HepG2 (cell line): Measurements from ENCODE around the gene SGPP2. TPM values are rescaled to one million over a fixed set of nuclear protein-coding genes. Genes with fewer than 3 reads are reported as not detected.

Source experiments
- ATAC-seq: fragments of 200-7000 bp; cut with Tn5 transposase; 3 replicates; pipeline ENCODE4 v1.9.1; 2020; ENCODE audit warnings: mild to moderate bottlenecking, moderate library complexity
- BruUV-seq: library from RNA; stranded (reverse); fragments of 400-500 nt; replicated peaks from 2 replicates; lab custom pipeline; 2021; lab: Mats Ljungman, UMichigan
- CTCF ChIA-PET: fragments of 300-600 bp; formaldehyde crosslinking; extraction: SDS; loops from one replicate; lab custom pipeline; 2021; ENCODE audit warnings: low total read pairs, inconsistent platforms, low intra/inter-chr PET ratio; lab: Yijun Ruan, JAX
- POLR2A ChIA-PET: fragments of 350-600 bp; sonication (Branson Sonifier 250); formaldehyde crosslinking; loops from one replicate; lab custom pipeline; 2020; ENCODE audit warnings: antibody characterized with exemption, inconsistent platforms; lab: Yijun Ruan, JAX
- DNase-seq: peaks from one replicate; pipeline ENCODE4 v3.0.0-alpha.2; 2015; ENCODE audit warnings: low spot score
- FAIRE-seq: peaks from 3 replicates; lab custom pipeline; 2011; peaks lifted over from hg19 to GRCh38; lab: Jason Lieb, UNC
- H2AFZ ChIP-seq: one replicate; pipeline ENCODE4 v1.6.1; 2011; ENCODE audit warnings: low read length, inconsistent platforms
- H3K27ac ChIP-seq: fragments of 300-600 bp; 3 replicates; pipeline ENCODE4 v1.8.0; 2011; ENCODE audit warnings: mixed run types, mild to moderate bottlenecking, mixed read lengths, low read length, inconsistent platforms; ENCODE audit not compliant: insufficient read depth; ENCODE audit errors: extremely low read length
- H3K27me3 ChIP-seq, 2 experiments: fragments of 200-600 bp in 1 of 2; 2 replicates in 1 of 2; 3 replicates in 1 of 2; pipeline versions ENCODE4 v1.6.0 to v1.8.0; 2011; ENCODE audit warnings: low read length in 2 of 2, mild to moderate bottlenecking in 2 of 2, moderate library complexity in 2 of 2, inconsistent platforms in 1 of 2; ENCODE audit not compliant: insufficient read depth in 2 of 2, control insufficient read depth in 1 of 2
- H3K36me3 ChIP-seq, 2 experiments: fragments of 200-600 bp in 1 of 2; replicated peaks in 1 of 2; 2 replicates in 1 of 2; 3 replicates in 1 of 2; pipeline versions ENCODE4 v1.5.1 to v1.8.0; 2011; ENCODE audit warnings: low read length in 2 of 2, inconsistent platforms in 1 of 2; ENCODE audit not compliant: insufficient read depth in 2 of 2, control insufficient read depth in 1 of 2
- H3K4me1 ChIP-seq: 2 replicates; pipeline ENCODE4 v1.5.1; 2012; ENCODE audit warnings: low read length, inconsistent platforms; ENCODE audit not compliant: insufficient read depth
- H3K4me2 ChIP-seq: 2 replicates; pipeline ENCODE4 v1.6.0; 2011; ENCODE audit warnings: low read depth, low read length, inconsistent platforms
- H3K4me3 ChIP-seq, 3 experiments: fragments of 200-600 bp in 1 of 3; sonication (generic), shearing (Covaris generic) in 1 of 3; replicated peaks in 1 of 3; 2 replicates each; pipeline ENCODE4 v1.5.1; 2011 to 2016; ENCODE audit warnings: low read length in 3 of 3, inconsistent platforms in 2 of 3, low read depth in 2 of 3, mild to moderate bottlenecking in 2 of 3, control low read depth in 1 of 3, mixed read lengths in 1 of 3; ENCODE audit not compliant: insufficient read depth in 1 of 3
- H3K79me2 ChIP-seq: one replicate; pipeline ENCODE4 v1.6.1; 2011; ENCODE audit warnings: low read length, inconsistent platforms; ENCODE audit not compliant: insufficient read depth
- H3K9ac ChIP-seq: 2 replicates; pipeline ENCODE4 v1.6.0; 2011; ENCODE audit warnings: mild to moderate bottlenecking, low read depth, low read length, inconsistent platforms; ENCODE audit not compliant: insufficient read depth
- H3K9me3 ChIP-seq: 2 replicates; pipeline ENCODE4 v1.5.1; 2012; ENCODE audit warnings: mild to moderate bottlenecking, low read length
- H4K20me1 ChIP-seq: 2 replicates; pipeline ENCODE4 v1.6.0; 2011; ENCODE audit warnings: inconsistent platforms, mild to moderate bottlenecking, low read length, moderate library complexity; ENCODE audit not compliant: insufficient read depth
- EHMT2 ChIP-seq: fragments of 200-600 bp; sonication (generic); IDR thresholded peaks from 2 replicates; pipeline ENCODE4 v1.7.0; 2017; ENCODE audit warnings: antibody characterized with exemption, low read depth, low read length, borderline replicate concordance
- HMG20B ChIP-seq: conservative IDR thresholded peaks from 2 replicates; pipeline ENCODE4 v1.6.1; 2016; ENCODE audit warnings: missing genetic modification reagents, missing compliant biosample characterization
- HNF4A ChIP-seq: sonication (generic); formaldehyde crosslinking; IDR thresholded peaks from 2 replicates; pipeline ENCODE4 v1.4.0; 2020; ENCODE audit warnings: missing genetic modification reagents
- NFYB ChIP-seq: sonication (generic); formaldehyde crosslinking; IDR thresholded peaks from 2 replicates; pipeline ENCODE4 v1.4.0; 2020; ENCODE audit warnings: missing genetic modification reagents
- SMARCC2 ChIP-seq: fragments of 450-650 bp; IDR thresholded peaks from 2 replicates; pipeline ENCODE4 v1.6.1; 2017; ENCODE audit warnings: antibody characterized with exemption, mild to moderate bottlenecking
- SMARCE1 ChIP-seq: fragments of 450-650 bp; IDR thresholded peaks from 2 replicates; pipeline ENCODE4 v1.6.1; 2017; ENCODE audit warnings: borderline replicate concordance
- TOE1 ChIP-seq: sonication (generic); formaldehyde crosslinking; IDR thresholded peaks from 2 replicates; pipeline ENCODE4 v1.4.0; 2020; ENCODE audit warnings: mild to moderate bottlenecking, missing genetic modification reagents
- ZBTB33 ChIP-seq: sonication (generic); formaldehyde crosslinking; IDR thresholded peaks from 2 replicates; pipeline ENCODE4 v1.4.0; 2020; ENCODE audit warnings: missing genetic modification reagents
- ZBTB44 ChIP-seq: sonication (generic); formaldehyde crosslinking; IDR thresholded peaks from 2 replicates; pipeline ENCODE4 v1.4.0; 2020; ENCODE audit warnings: missing genetic modification reagents
- ZBTB49 ChIP-seq: sonication (generic); formaldehyde crosslinking; IDR thresholded peaks from 2 replicates; pipeline ENCODE4 v1.4.0; 2020; ENCODE audit warnings: missing genetic modification reagents, borderline replicate concordance
- ZNF282 ChIP-seq: fragments of 450-650 bp; IDR thresholded peaks from 2 replicates; pipeline ENCODE4 v1.6.1; 2018; ENCODE audit not compliant: partially characterized antibody
- ZNF446 ChIP-seq: sonication (generic); formaldehyde crosslinking; IDR thresholded peaks from 2 replicates; pipeline ENCODE4 v1.5.0; 2020; ENCODE audit warnings: mild to moderate bottlenecking, missing genetic modification reagents
- WGBS: methylation state at CpG from one replicate; pipeline ENCODE4 v1.1.6; 2017; ENCODE audit warnings: low lambda C conversion rate; 5-methylcytosine and 5-hydroxymethylcytosine counted together
- in situ Hi-C: cut with HindIII; loops from 2 replicates; pipeline ENCODE4 v1.10.0; 2017; ENCODE audit warnings: low pct_unique_long_range_greater_than_20kb; ENCODE audit not compliant: extremely low pct_ligation_motif_present
- intact Hi-C: fragments of 100-400 bp; cut with micrococcal nuclease; formaldehyde crosslinking; loops from one replicate; pipeline ENCODE4 v1.10.0; 2022; ENCODE audit not compliant: unreplicated experiment
- polyA plus RNA-seq, 8 experiments: library from polyadenylated mRNA; depleted of rRNA in 3 of 8; stranded (reverse) in 7 of 8; unstranded in 1 of 8; fragments of >200 nt; fragmentation: Illumina TruSeq in 4 of 8; extraction: Trizol in 4 of 8; gene quantifications; 2 replicates each; pipeline versions ENCODE4 v1.2.1 to v1.2.3, GENCODE V29; 2011 to 2016; ENCODE audit warnings: low read depth in 4 of 8, missing spikeins in 1 of 8, mixed read lengths in 1 of 8; ENCODE audit not compliant: insufficient read depth in 1 of 8
- total RNA-seq, 5 experiments: library from RNA; depleted of rRNA; stranded (reverse); fragments of >200 nt; fragmentation: Illumina TruSeq; extraction: Trizol; gene quantifications; 2 replicates each; pipeline ENCODE4 v1.2.3, GENCODE V29; 2016; ENCODE audit warnings: low read depth in 1 of 5
- TF ChIP-seq, protein P1 (sequence below): sonication (generic); formaldehyde crosslinking; IDR thresholded peaks from 2 replicates; pipeline ENCODE4 v1.8.0; 2022; ENCODE audit warnings: mild to moderate bottlenecking, missing genetic modification reagents; ENCODE audit not compliant: insufficient replicate concordance
- TF ChIP-seq, protein P2 (sequence below): sonication (generic); formaldehyde crosslinking; IDR thresholded peaks from 2 replicates; pipeline ENCODE4 v1.4.0; 2020; ENCODE audit warnings: missing genetic modification reagents, mild to moderate bottlenecking, borderline replicate concordance

Gene SGPP2
- total and polyA plus RNA-seq, 2 of the 13 experiments (the other 11 are each of a cell fraction or from before 2014, with no cell fraction given), result not detected

DNA sequence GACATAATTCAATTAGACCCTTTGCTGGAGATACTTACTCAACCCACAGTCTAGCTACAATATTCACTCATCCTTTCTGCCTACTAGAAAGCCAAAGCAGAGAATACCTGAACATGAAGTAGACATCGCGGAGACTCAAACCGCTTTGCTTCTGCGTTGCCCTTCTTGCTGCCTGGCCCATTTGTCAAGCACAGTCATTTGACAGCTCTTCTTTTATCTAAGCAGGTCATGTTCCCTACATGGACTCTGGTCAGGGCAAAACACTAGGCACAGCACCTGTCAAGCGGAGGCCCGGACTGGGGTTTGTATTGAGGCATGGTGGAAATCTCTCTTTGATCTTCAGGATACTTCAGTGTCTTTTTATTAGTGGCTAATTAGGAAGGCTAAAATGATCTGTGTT, 141.9 kb downstream of the SGPP2 start:
- peak; percentile 12; the same call in 1 of the 3 replicates for ATAC-seq
- no peaks in the 10 kb centered on the region for H3K27me3 ChIP-seq
- BruUV-seq, result no TSS peak
- H3K9ac ChIP-seq, result no peak overlapping the region
- H3K36me3 ChIP-seq, result peaks cover 0 to 4% of the 10 kb centered on the region in 2 experiments; a peak in 4 of 5 replicates
- FAIRE-seq, result no peak
- no peaks in the 10 kb centered on the region for H3K4me1 ChIP-seq
- no peak overlapping the region for H3K4me2 ChIP-seq
- no peak overlapping the region for H2AFZ ChIP-seq
- WGBS, result 96% methylated on average over 6 of the region's 6 CpGs
- H4K20me1 ChIP-seq, result no peaks in the 10 kb centered on the region
- CTCF ChIA-PET, result no interaction called here
- DNase-seq, result peak; percentile 7
- H3K79me2 ChIP-seq, result no peaks in the 10 kb centered on the region
- intact Hi-C loops, result no loop called here
- in situ Hi-C loops, result no loop called here
- no peaks in the 10 kb centered on the region for H3K9me3 ChIP-seq
- POLR2A ChIA-PET, result no interaction called here
- H3K4me3 ChIP-seq, result no peak overlapping the region
- no peak overlapping the region for H3K27ac ChIP-seq
- TF ChIP-seq EHMT2 (no peak), SMARCC2 (no peak), ZNF446 (no peak), ZNF282 (no peak), TOE1 (CRISPR knock-in tag) (no peak), HNF4A (CRISPR knock-in tag) (0 out of 2 replicates have a peak, but pooled peaks have one; percentile 11), HMG20B (CRISPR knock-in tag) (no peak), ZBTB49 (CRISPR knock-in tag) (no peak), NFYB (CRISPR knock-in tag) (no peak), ZBTB33 (CRISPR knock-in tag) (peak; percentile 51), ZBTB44 (no peak), SMARCE1 (no peak)
- TF ChIP-seq, protein P1, sequence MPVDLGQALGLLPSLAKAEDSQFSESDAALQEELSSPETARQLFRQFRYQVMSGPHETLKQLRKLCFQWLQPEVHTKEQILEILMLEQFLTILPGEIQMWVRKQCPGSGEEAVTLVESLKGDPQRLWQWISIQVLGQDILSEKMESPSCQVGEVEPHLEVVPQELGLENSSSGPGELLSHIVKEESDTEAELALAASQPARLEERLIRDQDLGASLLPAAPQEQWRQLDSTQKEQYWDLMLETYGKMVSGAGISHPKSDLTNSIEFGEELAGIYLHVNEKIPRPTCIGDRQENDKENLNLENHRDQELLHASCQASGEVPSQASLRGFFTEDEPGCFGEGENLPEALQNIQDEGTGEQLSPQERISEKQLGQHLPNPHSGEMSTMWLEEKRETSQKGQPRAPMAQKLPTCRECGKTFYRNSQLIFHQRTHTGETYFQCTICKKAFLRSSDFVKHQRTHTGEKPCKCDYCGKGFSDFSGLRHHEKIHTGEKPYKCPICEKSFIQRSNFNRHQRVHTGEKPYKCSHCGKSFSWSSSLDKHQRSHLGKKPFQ (CRISPR knock-in tag), result no peak
- TF ChIP-seq, protein P2, sequence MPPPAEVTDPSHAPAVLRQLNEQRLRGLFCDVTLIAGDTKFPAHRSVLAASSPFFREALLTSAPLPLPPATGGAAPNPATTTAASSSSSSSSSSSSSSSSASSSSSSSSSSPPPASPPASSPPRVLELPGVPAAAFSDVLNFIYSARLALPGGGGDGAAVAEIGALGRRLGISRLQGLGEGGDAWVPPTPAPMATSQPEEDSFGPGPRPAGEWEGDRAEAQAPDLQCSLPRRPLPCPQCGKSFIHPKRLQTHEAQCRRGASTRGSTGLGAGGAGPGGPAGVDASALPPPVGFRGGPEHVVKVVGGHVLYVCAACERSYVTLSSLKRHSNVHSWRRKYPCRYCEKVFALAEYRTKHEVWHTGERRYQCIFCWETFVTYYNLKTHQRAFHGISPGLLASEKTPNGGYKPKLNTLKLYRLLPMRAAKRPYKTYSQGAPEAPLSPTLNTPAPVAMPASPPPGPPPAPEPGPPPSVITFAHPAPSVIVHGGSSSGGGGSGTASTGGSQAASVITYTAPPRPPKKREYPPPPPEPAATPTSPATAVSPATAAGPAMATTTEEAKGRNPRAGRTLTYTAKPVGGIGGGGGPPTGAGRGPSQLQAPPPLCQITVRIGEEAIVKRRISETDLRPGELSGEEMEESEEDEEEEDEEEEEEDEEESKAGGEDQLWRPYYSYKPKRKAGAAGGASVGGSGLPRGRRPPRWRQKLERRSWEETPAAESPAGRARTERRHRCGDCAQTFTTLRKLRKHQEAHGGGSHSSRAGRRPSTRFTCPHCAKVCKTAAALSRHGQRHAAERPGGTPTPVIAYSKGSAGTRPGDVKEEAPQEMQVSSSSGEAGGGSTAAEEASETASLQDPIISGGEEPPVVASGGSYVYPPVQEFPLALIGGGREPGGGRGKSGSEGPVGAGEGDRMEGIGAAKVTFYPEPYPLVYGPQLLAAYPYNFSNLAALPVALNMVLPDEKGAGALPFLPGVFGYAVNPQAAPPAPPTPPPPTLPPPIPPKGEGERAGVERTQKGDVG (CRISPR knock-in tag), result 0 out of 2 replicates have a peak, but pooled peaks have one; percentile 36
